Subcutaneous adipose tissue (tissue), 4 donors: ENCODE results near the gene HYAL4. TPM values are rescaled to one million over a fixed set of nuclear protein-coding genes. Genes with fewer than 3 reads are reported as not detected.

Experiments
- total RNA-seq, 4 donors: library from RNA; depleted of rRNA; stranded (reverse); fragments of >200 nt; gene quantifications; one replicate each; pipeline ENCODE4 v1.1.0, GENCODE V29; 2016
- TF ChIP-seq, protein P1 (sequence below): fragments of 450-650 bp; IDR thresholded peaks from one replicate; pipeline ENCODE4 v1.5.1; 2016; ENCODE audit warnings: low read depth, mild to moderate bottlenecking, control low read depth, antibody characterized with exemption, moderate library complexity

The HYAL4 gene, protein sequence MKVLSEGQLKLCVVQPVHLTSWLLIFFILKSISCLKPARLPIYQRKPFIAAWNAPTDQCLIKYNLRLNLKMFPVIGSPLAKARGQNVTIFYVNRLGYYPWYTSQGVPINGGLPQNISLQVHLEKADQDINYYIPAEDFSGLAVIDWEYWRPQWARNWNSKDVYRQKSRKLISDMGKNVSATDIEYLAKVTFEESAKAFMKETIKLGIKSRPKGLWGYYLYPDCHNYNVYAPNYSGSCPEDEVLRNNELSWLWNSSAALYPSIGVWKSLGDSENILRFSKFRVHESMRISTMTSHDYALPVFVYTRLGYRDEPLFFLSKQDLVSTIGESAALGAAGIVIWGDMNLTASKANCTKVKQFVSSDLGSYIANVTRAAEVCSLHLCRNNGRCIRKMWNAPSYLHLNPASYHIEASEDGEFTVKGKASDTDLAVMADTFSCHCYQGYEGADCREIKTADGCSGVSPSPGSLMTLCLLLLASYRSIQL
- total RNA-seq, result under 1 TPM in 1 of 4 donors, not detected in 3; 0.17 TPM

DNA sequence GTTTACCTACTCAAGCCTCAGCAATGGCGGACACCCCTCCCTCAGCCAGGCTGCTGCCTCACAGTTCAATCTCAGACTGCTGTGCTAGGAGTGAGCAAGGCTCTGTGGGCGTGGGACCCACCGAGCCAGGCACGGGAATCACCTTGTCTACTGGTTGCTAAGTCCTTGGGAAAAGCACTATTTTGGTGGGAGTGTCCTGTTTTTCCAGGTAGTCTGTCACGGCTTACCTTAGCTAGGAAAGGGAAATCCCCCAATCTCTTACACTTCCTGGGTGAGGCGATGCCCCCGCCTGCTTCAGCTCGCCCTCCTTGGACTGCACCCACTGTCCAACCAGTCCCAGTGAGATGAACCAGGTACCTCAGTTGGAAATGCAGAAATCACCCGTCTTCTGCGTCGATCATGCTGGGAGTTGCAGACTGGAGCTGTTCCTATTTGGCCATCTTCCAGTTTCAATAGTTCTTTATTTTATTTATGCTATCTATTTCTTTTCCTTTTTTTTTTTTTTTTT, at the start of gene HYAL4:
Gene HYAL4 (plus strand): TSS at position 458 of the 508 bp plus-strand sequence. CDS start 23,105 bp downstream, outside the sequence.
- TF ChIP-seq, protein P1, sequence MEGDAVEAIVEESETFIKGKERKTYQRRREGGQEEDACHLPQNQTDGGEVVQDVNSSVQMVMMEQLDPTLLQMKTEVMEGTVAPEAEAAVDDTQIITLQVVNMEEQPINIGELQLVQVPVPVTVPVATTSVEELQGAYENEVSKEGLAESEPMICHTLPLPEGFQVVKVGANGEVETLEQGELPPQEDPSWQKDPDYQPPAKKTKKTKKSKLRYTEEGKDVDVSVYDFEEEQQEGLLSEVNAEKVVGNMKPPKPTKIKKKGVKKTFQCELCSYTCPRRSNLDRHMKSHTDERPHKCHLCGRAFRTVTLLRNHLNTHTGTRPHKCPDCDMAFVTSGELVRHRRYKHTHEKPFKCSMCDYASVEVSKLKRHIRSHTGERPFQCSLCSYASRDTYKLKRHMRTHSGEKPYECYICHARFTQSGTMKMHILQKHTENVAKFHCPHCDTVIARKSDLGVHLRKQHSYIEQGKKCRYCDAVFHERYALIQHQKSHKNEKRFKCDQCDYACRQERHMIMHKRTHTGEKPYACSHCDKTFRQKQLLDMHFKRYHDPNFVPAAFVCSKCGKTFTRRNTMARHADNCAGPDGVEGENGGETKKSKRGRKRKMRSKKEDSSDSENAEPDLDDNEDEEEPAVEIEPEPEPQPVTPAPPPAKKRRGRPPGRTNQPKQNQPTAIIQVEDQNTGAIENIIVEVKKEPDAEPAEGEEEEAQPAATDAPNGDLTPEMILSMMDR, result no peak

DNA sequence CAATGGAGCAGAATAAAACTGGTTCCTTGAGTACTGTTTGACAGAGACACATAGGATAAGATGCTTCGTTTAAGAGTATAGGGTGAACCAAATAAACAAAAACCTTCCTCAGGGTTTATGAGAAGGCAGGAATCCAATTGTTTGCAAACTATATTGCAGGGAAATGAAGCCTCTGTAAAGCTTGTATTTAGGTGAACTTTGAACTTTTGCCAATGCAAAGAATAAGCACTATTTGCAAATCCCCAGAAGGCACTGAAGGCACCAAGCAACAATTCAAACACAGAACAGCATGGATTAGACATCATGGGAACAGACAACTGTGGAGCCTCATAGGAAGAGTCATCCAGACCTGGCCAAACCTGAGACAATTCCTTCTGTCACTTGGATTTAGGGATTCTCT, 49.1 kb upstream of the HYAL4 start:
- TF ChIP-seq, protein P1, result no peak

DNA sequence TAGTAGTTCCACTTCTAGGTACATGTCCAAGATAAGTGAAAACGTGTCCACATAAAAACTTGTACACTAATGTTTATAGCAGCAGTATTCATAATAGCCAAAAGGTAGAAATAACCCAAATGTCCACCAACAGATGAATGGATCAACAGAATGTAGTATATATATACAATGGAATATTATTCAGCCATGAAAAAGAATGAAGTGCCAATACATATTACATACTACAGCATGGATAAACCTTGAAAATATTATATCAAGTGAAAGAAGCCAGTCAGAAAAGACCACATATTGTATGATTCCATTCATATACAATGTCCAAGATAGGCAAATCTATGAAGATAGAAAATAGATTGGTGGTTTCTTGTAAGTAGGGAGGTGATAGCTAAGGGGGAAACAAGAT, 48.4 kb upstream of the HYAL4 start:
- TF ChIP-seq, protein P1, result no peak

DNA sequence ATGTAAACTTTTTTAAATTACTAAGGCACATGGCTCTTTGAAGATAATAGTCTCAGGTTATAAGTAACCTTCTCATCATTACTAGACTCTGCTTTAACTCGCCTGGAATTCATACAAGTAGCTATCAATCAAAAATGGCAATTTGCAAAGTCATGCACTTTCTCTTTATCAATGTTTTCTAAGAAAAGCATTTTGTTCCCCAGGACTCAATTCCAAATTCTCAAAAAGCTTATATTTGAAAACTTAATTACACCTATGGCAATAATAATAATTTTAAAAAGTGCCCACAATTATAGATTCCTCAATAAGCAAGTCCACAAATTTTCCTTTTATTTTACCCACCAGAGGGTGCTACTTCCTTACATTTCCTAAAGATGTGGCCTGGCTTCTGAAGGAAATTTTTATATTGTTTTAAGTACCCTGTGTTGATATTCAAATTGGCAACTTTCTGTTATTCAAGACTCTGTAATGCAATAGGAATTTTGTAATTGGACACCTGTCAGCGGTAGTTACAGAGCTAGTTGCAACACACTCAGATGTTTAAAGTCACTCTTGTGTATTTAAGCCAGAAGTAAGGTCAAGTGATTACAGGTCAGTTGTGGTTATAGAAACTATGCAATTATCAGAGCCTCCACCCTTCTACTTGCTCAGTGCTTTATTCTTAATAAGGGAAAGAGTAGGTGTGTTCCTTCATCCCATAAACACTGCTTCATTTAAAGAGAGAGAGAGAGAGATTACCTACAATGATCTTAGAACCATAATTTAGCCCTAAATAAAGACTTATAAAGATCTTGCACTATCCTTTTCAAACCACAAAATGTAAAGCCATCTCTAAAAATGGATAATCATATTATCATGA, 47.1 kb upstream of the HYAL4 start:
- TF ChIP-seq, protein P1, result no peak

DNA sequence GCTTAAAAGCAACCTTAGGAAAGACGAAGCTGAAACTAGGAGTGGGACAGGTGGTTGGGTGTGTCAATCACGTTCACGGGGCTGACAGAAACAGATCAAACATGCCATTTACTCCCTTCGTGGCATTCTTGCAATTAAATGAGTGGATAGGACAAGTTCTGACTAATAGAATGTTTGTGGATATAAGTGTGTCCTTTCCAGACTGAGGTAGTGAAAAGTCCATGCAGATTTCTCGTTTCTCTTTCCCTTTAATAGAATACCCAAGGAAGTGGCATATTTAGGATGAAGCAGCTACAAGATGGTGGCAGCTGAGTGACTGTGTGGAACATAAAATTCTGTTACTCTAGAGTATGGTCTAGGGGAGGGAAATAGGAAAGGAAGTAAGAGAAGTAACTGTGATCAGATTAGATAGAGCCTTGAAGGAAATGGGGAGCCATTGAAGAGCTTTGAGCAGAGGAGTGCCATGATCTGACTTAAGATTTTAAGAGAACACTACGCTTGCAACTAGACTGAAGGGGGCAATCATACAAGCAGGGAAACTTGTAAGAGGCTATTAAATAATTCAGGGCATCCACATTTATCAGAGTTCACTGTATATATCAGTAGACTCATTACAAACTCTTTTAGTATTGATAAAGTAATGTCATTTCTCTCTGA, 46.3 kb upstream of the HYAL4 start:
- TF ChIP-seq, protein P1, result no peak

DNA sequence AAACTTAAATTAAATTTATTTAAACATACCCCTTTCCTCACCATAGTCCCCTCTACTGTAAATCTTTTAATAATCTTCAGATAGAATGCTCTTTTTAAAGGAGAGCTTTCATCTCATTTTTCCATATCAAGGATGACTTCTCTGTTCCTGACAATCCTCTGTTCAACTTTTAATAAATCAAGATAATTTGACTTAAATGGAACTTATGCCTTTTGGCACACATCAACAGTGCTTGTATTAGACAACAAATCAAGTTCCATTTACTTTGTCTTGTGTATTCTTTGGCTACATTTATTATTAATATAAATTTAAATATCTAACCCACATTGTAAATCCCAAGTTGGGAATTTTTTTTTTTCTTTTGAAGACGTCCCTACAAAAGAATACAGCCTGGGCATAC, 42.7 kb upstream of the HYAL4 start:
- TF ChIP-seq, protein P1, result no peak
